COLO829 (cell line): Measurements from ENCODE around the gene LSM11.
"Not testable (repeated sequence)": the region's sequence is repeated elsewhere in the genome, so short reads cannot be mapped to it uniquely, and the experiment has no call there.

ENCODE experiments used
- DNase-seq: peaks from one replicate; pipeline ENCODE4 v3.0.0; 2012; ENCODE audit warnings: low spot score

Gene LSM11

DNA sequence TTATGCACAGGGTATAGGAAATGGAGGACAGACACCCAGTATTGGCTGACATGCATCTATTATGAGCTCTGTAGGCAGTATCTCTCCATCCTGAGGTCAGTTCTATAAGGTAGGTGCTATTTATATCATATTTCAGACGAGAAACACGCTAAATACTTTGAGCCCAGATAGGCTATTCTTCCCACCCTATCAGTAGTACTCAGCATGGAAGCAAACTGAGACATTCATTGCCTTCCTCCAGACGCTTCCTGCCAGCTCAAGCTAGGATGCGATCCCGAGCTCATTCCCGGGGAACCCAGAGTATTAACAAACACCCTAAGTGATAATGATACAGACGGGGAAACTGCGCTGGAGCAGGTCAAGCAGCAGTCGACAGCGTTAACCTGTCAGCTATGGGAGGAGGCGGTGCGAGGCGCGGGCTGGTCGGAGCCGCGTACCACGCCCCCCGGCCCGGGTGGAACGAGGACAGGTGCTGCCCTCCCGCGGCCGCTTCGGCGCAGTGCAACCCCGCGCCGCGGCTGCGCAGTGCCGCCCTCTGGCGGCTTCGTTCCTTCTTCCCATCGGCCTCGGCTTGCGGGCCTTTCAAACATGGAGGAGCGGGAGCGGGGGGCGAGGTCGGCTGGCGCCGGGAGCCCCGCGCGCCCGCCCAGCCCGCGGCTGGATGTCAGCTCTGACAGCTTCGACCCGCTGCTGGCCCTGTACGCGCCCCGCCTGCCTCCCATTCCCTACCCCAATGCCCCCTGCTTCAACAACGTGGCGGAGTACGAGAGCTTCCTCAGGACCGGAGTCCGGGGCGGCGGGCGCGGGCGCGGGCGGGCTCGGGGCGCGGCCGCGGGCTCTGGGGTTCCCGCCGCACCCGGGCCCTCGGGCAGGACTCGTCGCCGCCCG is at the start of gene LSM11:
Gene LSM11 (plus strand): TSS at position 550 of the 888 bp plus-strand sequence. CDS start 39 bp downstream, at position 589.
- DNase-seq: peak; percentile 73

DNA sequence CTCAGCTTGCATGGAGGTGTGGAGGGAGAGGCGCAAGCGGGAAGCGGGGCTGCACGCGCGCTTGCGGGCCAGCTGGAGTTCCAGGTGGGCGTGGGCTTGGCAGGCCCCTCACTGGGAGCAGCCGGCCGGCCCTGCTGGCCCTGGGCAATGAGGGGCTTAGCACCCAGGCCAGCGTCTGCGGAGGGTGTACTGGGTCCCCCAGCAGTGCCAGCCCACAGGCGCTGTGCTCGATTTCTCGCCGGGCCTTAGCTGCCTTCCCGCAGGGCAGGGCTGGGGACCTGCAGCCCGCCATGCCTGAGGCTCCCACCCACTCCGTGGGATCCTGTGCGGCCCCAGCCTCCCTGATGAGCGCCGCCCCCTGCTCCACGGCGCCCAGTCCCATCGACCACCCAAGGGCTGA is 49.7 kb upstream of the LSM11 start:
- DNase-seq: not testable (repeated sequence)

DNA sequence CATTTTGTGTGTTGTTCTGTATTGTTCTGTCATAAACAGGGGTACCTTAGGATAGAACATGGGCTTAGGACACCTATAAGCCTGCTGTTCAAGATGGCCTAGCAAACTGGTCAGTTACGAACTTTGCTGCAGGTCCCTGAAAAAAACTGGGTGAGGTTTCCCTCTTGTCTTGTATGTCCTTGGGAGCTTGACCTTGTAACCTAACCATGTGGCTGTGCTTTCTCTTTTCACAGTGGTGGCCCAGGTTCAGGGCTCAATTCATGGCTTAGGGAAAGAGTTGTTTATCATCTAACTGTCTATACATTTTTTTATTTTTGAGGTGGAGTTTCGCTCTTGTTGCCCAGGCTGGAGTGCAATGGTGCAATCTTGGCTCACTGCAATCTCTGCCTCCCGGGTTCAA is 47.4 kb upstream of the LSM11 start:
- DNase-seq: not testable (repeated sequence)

DNA sequence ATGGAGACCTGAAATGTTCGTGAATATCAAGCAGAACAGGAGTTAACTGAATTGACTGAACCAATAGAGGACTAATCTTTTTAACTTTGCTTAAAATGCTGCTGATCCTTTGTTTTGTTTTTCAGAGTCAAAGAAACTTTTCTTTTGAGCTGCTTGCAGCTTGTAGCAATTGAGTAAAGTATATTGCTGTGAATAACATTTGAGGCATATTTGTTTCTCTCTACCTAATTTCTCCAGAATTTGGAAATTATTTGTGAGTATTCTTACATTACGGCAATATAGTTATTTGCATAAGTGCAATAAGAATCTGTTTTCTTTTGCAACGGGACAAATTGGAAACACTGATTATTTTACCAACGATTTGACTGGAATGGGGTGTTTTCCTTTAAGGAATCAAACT is 44.8 kb upstream of the LSM11 start:
- DNase-seq: not testable (repeated sequence)

DNA sequence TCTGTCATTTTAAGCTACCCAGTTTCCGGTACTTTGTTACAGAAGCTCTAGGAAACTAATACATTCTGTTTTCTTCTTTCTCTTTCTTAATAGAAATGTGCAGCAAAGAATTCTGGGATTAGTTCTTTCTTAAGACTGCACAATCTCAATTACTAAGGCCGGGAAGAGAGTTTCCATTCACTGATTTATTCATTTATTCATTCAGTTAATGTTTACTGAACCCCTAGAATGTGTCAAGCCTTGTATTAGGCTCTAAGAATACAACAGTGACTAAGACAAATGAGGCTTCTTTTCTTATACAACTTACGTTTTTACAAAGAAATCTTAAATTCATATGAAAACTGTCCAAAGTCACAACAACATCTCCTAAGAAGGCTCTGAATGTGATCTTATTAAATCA is 39.8 kb upstream of the LSM11 start:
- no peak for DNase-seq

- DNase-seq: no peak
Measured at GRCh38 chr5:157708866-157709265, 34.6 kb upstream of the LSM11 start.

GRCh38 chr5:157709346-157709745 is 34.2 kb upstream of the LSM11 start:
- peak; percentile 13 for DNase-seq

DNA sequence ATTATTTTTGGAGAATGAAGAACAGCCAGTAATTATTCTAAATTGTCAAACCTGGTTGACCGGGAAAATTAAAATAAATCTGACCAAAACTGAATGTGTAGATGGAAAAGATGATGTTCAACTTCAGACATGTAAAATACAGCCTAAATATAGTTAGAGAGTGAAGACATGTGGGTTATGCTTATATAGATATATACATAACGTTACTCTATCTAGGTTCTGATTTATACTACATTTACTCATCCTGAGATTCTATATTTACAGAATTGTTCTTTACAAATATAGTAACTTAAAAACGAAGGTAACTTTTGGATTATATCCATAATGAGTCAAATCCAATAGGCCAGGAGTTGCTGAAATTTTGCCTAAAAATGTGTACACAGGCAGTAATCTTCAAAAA is 33.1 kb upstream of the LSM11 start:
- no peak for DNase-seq

- DNase-seq: peak; percentile 11
Measured at GRCh38 chr5:157710882-157711281, 32.6 kb upstream of the LSM11 start.

- DNase-seq: no peak
Measured at GRCh38 chr5:157713830-157714595, 29.5 kb upstream of the LSM11 start.

- no peak for DNase-seq
Measured at GRCh38 chr5:157714596-157714864, 29.0 kb upstream of the LSM11 start.

DNA sequence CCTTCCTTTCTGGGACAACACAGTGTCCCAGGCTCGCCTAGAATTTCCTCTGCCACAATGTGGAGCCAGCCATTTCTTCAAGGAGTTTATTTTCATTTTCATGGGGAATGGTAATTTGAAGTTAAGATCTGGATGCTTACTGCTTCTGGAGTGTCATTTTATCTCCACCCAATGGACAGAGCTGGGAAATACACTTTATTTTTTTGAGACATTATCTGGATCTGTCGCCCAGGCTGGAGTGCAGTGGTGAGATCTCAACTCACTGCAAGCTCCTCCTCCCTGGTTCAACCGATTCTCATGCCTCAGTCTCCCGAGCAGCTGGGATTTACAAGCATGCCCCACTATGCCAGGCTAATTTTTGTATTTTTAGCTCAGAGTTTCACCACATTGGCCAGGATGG is 25.0 kb upstream of the LSM11 start:
- peak; percentile 51 for DNase-seq

DNA sequence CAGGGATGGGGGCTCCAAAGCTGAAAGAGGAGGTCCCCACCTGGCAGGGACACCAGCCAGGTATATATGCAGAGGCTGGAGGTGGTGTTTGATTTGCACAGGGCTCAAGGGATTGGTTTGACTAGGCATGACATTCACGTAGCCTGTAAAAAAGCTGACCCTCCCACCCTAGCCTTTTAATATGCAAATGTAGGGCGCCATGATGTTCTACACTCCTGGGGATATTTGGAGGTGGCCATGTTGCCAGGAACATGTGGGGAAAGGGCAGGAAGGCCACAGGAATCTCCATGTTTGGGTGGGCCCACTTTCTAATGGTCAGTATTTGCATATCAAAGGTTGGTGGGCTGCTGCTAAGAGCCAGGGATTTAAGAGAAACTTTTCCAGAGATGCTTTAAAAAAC is 24.3 kb upstream of the LSM11 start:
- no peak for DNase-seq

- DNase-seq: no peak
Measured at GRCh38 chr5:157721159-157721558, 22.4 kb upstream of the LSM11 start.

DNA sequence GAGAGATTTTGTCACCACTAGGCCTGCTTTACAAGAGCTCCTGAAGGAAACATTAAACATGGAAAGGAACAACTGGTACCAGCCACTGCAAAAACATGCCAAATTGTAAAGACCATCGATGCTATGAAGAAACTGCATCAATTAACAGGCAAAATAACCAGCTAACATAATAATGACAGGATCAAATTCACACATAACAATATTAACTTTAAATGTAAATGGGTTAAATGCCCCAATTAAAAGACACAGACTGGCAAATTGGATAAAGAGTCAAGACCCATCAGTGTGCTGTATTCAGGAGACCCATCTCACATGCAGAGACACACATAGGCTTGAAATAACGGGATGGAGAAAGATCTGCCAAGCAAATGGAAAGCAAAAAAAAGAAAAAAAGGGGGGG is 20.6 kb upstream of the LSM11 start:
- DNase-seq: not testable (repeated sequence)

- DNase-seq: not testable (repeated sequence)
Measured at GRCh38 chr5:157726607-157727006, 16.9 kb upstream of the LSM11 start.

GRCh38 chr5:157727858-157728257 is 15.7 kb upstream of the LSM11 start:
- not testable (repeated sequence) for DNase-seq

- DNase-seq: no peak
Measured at GRCh38 chr5:157729858-157730257, 13.7 kb upstream of the LSM11 start.

DNA sequence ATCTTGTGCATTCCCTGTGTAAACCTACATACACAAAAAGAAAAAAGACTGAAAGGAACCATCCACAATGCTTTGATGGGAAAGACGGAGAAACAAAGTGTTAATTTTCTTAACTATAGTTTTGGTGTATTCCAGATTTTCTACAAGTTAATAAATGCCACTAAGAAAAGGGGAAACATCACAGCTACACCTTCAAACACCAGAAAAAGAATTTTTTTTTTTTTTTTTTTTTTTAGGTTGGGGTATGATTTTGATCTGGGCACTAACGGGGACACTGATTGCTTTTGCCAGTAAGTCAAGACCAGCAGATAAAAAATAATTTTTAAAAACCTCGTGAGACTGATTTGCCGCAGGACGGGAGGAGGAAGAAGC is 12.6 kb upstream of the LSM11 start:
- no peak for DNase-seq

GRCh38 chr5:157731272-157732129 is 12.0 kb upstream of the LSM11 start, which contains the start of gene THG1L:
Gene THG1L (plus strand): TSS chr5:157731420. CDS start chr5:157731441, 21 bp downstream.
- peak; percentile 96 for DNase-seq

DNA sequence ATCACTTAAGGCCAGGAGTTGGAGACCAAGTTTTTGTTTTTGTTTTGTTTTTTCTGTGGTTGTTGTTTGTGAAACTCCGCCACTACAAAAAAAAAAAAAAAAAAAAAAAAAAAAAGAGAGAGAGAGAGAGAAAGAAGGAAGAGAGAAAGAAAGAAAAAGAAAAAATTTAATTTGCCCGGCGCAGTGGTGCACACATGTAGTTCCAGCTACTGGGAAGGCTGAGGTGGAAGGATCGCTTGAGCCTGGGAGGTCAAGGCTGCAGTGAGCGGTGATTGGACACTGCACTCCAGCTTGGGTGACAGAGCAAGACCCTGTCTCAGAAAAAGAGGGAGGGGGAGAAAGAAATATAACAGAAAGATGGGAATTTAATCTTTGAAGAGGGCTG is 11.4 kb upstream of the LSM11 start:
- no peak for DNase-seq

- DNase-seq: no peak
Measured at GRCh38 chr5:157732596-157733262, 10.8 kb upstream of the LSM11 start.
